HCT116 (cell line): ENCODE data around the gene VPS37D. TPM values are rescaled to one million over a fixed set of nuclear protein-coding genes. Genes with fewer than 3 reads are reported as not detected.

ENCODE experiments used
- ATAC-seq: fragments of 200-7000 bp; cut with Tn5 transposase; 2 replicates; pipeline ENCODE4 v1.9.1; 2020; ENCODE audit warnings: mild to moderate bottlenecking, moderate library complexity
- BruUV-seq: library from RNA; stranded (reverse); fragments of 400-500 nt; replicated peaks from 2 replicates; lab custom pipeline; 2021; lab: Mats Ljungman, UMichigan
- CTCF ChIA-PET: fragments of 300-600 bp; sonication (Branson Sonifier 250); formaldehyde crosslinking; loops from one replicate; lab custom pipeline; 2021; ENCODE audit warnings: antibody characterized with exemption; lab: Charles Lee
- POLR2A ChIA-PET: fragments of 300-600, 350-600 bp; sonication (Branson Sonifier 250); formaldehyde crosslinking; loops from one replicate; lab custom pipeline; 2021; ENCODE audit warnings: antibody characterized with exemption; lab: Charles Lee
- RAD21 ChIA-PET, 2 experiments: fragments of 300-600 bp; sonication (Branson Sonifier 250); formaldehyde crosslinking; loops; one replicate each; lab custom pipeline; 2023; ENCODE audit warnings: low total read pairs in 2 of 2; ENCODE audit not compliant: uncharacterized antibody in 2 of 2, unreplicated experiment in 2 of 2, low non-redundant PET in 1 of 2; lab: Charles Lee
- DNase-seq: peaks from one replicate; pipeline ENCODE4 v3.0.0-alpha.2; 2010; ENCODE audit warnings: low read depth, low spot score
- H2AFZ ChIP-seq: fragments of 200-600 bp; shearing (Covaris generic), sonication (generic); 2 replicates; pipeline ENCODE4 v1.6.1; 2017; ENCODE audit warnings: low read depth, mixed run types, mixed read lengths, antibody characterized with exemption, low read length; ENCODE audit not compliant: poor library complexity, severe bottlenecking
- H3K27ac ChIP-seq: 2 replicates; pipeline ENCODE4 v1.5.1; 2012; ENCODE audit warnings: low read depth, low read length
- H3K27me3 ChIP-seq: fragments of 200-600 bp; sonication (generic); 2 replicates; pipeline ENCODE4 v1.6.1; 2016; ENCODE audit warnings: mixed run types, low read length, mixed read lengths; ENCODE audit not compliant: insufficient read depth
- H3K36me3 ChIP-seq, 2 experiments: fragments of 200-500 bp in 1 of 2; fragments of 200-600 bp in 1 of 2; sonication (Bioruptor generic) in 1 of 2; sonication (generic) in 1 of 2; 2 replicates each; pipeline versions ENCODE4 v1.5.1 to v1.6.1; 2014 to 2016; ENCODE audit warnings: low read length in 2 of 2, inconsistent platforms in 1 of 2, mixed read lengths in 1 of 2, mixed run types in 1 of 2; ENCODE audit not compliant: insufficient read depth in 2 of 2, control insufficient read depth in 1 of 2
- H3K4me1 ChIP-seq, 2 experiments: fragments of 200-600 bp in 1 of 2; sonication (generic) in 1 of 2; 2 replicates each; pipeline versions ENCODE4 v1.5.1 to v1.6.1; 2012 to 2017; ENCODE audit warnings: low read length in 2 of 2, inconsistent platforms in 1 of 2, mild to moderate bottlenecking in 1 of 2, mixed read lengths in 1 of 2, mixed run types in 1 of 2, moderate library complexity in 1 of 2; ENCODE audit not compliant: insufficient read depth in 2 of 2, control insufficient read depth in 1 of 2
- H3K4me2 ChIP-seq: fragments of 200-600 bp; sonication (generic); 2 replicates; pipeline ENCODE4 v1.6.1; 2017; ENCODE audit warnings: mixed run types, low read length, mixed read lengths
- H3K4me3 ChIP-seq, 2 experiments: fragments of 200-600 bp in 1 of 2; sonication (generic) in 1 of 2; replicated peaks in 1 of 2; 2 replicates each; pipeline ENCODE4 v1.5.1; 2011 to 2016; ENCODE audit warnings: low read length in 2 of 2, control low read depth in 1 of 2, low read depth in 1 of 2, mild to moderate bottlenecking in 1 of 2, mixed read lengths in 1 of 2, mixed run types in 1 of 2
- H3K79me2 ChIP-seq: fragments of 200-600 bp; sonication (generic); 2 replicates; pipeline ENCODE4 v1.6.1; 2017; ENCODE audit warnings: mild to moderate bottlenecking, mixed run types, low read length, moderate library complexity, mixed read lengths; ENCODE audit not compliant: insufficient read depth
- H3K9ac ChIP-seq: fragments of 200-600 bp; sonication (generic); 2 replicates; pipeline ENCODE4 v1.6.1; 2016; ENCODE audit warnings: low read length, mixed read lengths
- H3K9me2 ChIP-seq: fragments of 200-600 bp; sonication (generic), shearing (Covaris generic); 2 replicates; pipeline ENCODE4 v1.6.1; 2017; ENCODE audit warnings: mixed run types, mild to moderate bottlenecking, moderate library complexity; ENCODE audit not compliant: insufficient read depth
- H3K9me3 ChIP-seq, 2 experiments: fragments of 200-500 bp in 1 of 2; fragments of 200-600 bp in 1 of 2; sonication (Bioruptor generic) in 1 of 2; sonication (generic) in 1 of 2; 2 replicates each; pipeline ENCODE4 v1.6.1; 2014 to 2017; ENCODE audit warnings: low read length in 2 of 2, mixed read lengths in 2 of 2, inconsistent platforms in 1 of 2, low read depth in 1 of 2, mild to moderate bottlenecking in 1 of 2, mixed run types in 1 of 2, moderate library complexity in 1 of 2; ENCODE audit not compliant: control insufficient read depth in 1 of 2, insufficient read depth in 1 of 2
- H4K20me1 ChIP-seq: fragments of 200-600 bp; sonication (generic), shearing (Covaris generic); 2 replicates; pipeline ENCODE4 v1.6.1; 2017; ENCODE audit warnings: mixed run types, mild to moderate bottlenecking, moderate library complexity; ENCODE audit not compliant: insufficient read depth
- CBX3 ChIP-seq: IDR thresholded peaks from 2 replicates; pipeline ENCODE4 v1.6.1; 2012; ENCODE audit warnings: low read depth
- CEBPB ChIP-seq: IDR thresholded peaks from 2 replicates; pipeline ENCODE4 v1.6.1; 2012; ENCODE audit warnings: low read depth
- CTCF ChIP-seq, 3 experiments: fragments of 200-600 bp in 1 of 3; sonication (generic) in 1 of 3; IDR thresholded peaks in 2 of 3; conservative IDR thresholded peaks in 1 of 3; 2 replicates each; pipeline ENCODE4 v1.5.1; 2012 to 2017; ENCODE audit warnings: low read depth in 2 of 3, low read length in 2 of 3, antibody characterized with exemption in 1 of 3, borderline replicate concordance in 1 of 3, control low read depth in 1 of 3, mild to moderate bottlenecking in 1 of 3, mixed read lengths in 1 of 3, mixed run types in 1 of 3, moderate library complexity in 1 of 3; ENCODE audit not compliant: insufficient read depth in 1 of 3
- EGR1 ChIP-seq: IDR thresholded peaks from 2 replicates; pipeline ENCODE4 v1.6.1; 2012; ENCODE audit warnings: low read depth
- FOSL1 ChIP-seq: IDR thresholded peaks from 2 replicates; pipeline ENCODE4 v1.6.1; 2012; ENCODE audit warnings: low read depth
- JUND ChIP-seq: IDR thresholded peaks from 2 replicates; pipeline ENCODE4 v1.6.1; 2012
- POLR2A ChIP-seq: IDR thresholded peaks from 2 replicates; pipeline ENCODE4 v1.7.0; 2011; ENCODE audit warnings: borderline replicate concordance; ENCODE audit not compliant: insufficient read depth, insufficient read length; ENCODE audit errors: extremely low read depth
- POLR2AphosphoS5 ChIP-seq: IDR thresholded peaks from 2 replicates; pipeline ENCODE4 v1.6.1; 2011; ENCODE audit warnings: mild to moderate bottlenecking, low read depth, low read length, moderate library complexity
- RAD21 ChIP-seq: IDR thresholded peaks from 2 replicates; pipeline ENCODE4 v1.6.1; 2012; ENCODE audit warnings: low read depth, mild to moderate bottlenecking
- SIN3A ChIP-seq: IDR thresholded peaks from 2 replicates; pipeline ENCODE4 v1.6.1; 2012; ENCODE audit warnings: low read depth
- SP1 ChIP-seq: IDR thresholded peaks from 2 replicates; pipeline ENCODE4 v1.6.1; 2012; ENCODE audit warnings: low read depth
- TCF7L2 ChIP-seq: IDR thresholded peaks from 2 replicates; pipeline ENCODE4 v1.7.0; 2011; ENCODE audit warnings: borderline replicate concordance, inconsistent platforms; ENCODE audit not compliant: insufficient read depth, insufficient read length; ENCODE audit errors: extremely low read depth
- ZNF274 ChIP-seq: fragments of 200-500 bp; sonication (Bioruptor generic); IDR thresholded peaks from 2 replicates; pipeline ENCODE4 v1.6.1; 2014; ENCODE audit warnings: mild to moderate bottlenecking, low read depth, low read length, inconsistent platforms
- intact Hi-C: fragments of 100-400 bp; cut with micrococcal nuclease; formaldehyde crosslinking; loops from 2 replicates; pipeline ENCODE4 v1.10.0; 2022
- total RNA-seq: library from RNA; stranded (reverse); gene quantifications from one replicate; pipeline ENCODE4 v1.2.1, GENCODE V29; 2021; ENCODE audit not compliant: unreplicated experiment
- TF ChIP-seq, protein P1 (sequence below): IDR thresholded peaks from 2 replicates; pipeline ENCODE4 v1.6.1; 2012
- TF ChIP-seq, protein P2 (sequence below): IDR thresholded peaks from 2 replicates; pipeline ENCODE4 v1.6.1; 2012; ENCODE audit warnings: low read depth

VPS37D gene
- total RNA-seq, 1 experiment from 2014 or later, result 9.5 TPM

DNA sequence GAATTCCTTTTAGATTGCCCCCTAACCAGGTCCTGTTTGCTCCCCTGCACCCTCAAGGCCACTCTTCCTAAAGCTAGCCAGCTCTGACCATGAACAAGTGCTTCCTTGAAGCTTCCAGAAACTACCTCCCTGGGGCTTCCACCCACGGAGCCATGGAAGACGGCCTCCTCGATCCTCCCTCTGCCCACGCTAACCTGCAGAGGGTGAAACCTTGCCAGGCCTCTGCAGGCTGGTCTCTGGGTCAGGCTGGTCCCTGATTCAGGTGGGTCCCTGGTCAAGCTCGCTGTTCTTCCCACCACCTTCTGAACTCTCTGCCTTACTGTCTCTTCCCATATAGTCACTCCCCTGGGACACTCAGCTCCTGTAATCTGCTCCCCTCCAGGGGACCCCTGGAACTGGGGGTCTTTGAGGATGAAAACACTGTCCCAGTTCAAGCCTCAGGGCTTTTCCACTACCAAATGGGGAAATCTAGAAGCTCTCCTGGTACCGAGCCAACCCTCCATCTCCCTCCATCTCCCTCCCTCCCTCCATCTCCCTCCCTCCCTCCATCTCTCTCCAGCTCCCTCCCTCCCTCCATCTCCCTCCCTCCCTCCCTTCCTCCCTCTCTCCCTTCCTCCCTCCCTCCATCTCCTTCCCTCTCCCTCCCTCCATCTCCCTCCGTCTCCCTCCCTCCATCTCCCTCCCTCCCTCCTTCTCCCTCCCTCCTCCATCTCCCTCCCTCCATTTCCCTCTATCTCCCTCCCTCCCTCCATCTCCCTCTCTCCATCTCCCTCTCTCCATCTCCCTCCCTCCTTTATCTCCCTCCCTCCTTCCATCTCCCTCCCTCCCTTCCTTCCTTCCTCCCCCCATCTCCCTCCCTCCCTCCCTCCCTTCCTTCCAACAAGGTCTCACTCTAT is 46.2 kb upstream of the VPS37D start:
- ChIA-PET POLR2A (interaction anchor here (0.6 to 1.4 kb wide), 3 partner anchors 25 to 131 kb away, joined by 3 to 4 read pairs (median 4); no protein-coding TSS in a partner anchor), CTCF (interaction anchor here (1.6 kb wide), 1 partner anchor 44 kb away, joined by 4 read pairs; no protein-coding TSS in a partner anchor), RAD21 (interaction anchor here in 1 of 2 experiments (0.6 kb wide), 1 partner anchor 41 kb away, joined by 7 read pairs; no protein-coding TSS in a partner anchor)
- Histone ChIP-seq H3K9me2 (no peaks in the 10 kb centered on the region), H3K27ac (no peak overlapping the region; the same call in 1 of the 2 replicates), H3K4me2 (no peak overlapping the region), H3K9ac (no peak overlapping the region), H3K79me2 (peaks cover 16% of the 10 kb centered on the region; the same call in 1 of the 2 replicates), H3K36me3 (no peaks in the 10 kb centered on the region), H3K27me3 (no peaks in the 10 kb centered on the region), H2AFZ (no peak overlapping the region), H3K4me1 (peaks cover 17 to 35% of the 10 kb centered on the region in 2 experiments), H4K20me1 (no peaks in the 10 kb centered on the region), H3K4me3 (no peak overlapping the region), H3K9me3 (no peaks in the 10 kb centered on the region)
- intact Hi-C loops, result loop anchor here (10.0 kb wide), 1 partner anchor 233 kb away; no protein-coding TSS in a partner anchor
- ATAC-seq, result no peak
- no TSS peak for BruUV-seq
- TF ChIP-seq, protein P1, sequence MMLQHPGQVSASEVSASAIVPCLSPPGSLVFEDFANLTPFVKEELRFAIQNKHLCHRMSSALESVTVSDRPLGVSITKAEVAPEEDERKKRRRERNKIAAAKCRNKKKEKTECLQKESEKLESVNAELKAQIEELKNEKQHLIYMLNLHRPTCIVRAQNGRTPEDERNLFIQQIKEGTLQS, result no peak
- no peak for TF ChIP-seq JUND
- TF ChIP-seq TCF7L2, result no peak
- no peak for TF ChIP-seq ZNF274
- TF ChIP-seq, protein P2, sequence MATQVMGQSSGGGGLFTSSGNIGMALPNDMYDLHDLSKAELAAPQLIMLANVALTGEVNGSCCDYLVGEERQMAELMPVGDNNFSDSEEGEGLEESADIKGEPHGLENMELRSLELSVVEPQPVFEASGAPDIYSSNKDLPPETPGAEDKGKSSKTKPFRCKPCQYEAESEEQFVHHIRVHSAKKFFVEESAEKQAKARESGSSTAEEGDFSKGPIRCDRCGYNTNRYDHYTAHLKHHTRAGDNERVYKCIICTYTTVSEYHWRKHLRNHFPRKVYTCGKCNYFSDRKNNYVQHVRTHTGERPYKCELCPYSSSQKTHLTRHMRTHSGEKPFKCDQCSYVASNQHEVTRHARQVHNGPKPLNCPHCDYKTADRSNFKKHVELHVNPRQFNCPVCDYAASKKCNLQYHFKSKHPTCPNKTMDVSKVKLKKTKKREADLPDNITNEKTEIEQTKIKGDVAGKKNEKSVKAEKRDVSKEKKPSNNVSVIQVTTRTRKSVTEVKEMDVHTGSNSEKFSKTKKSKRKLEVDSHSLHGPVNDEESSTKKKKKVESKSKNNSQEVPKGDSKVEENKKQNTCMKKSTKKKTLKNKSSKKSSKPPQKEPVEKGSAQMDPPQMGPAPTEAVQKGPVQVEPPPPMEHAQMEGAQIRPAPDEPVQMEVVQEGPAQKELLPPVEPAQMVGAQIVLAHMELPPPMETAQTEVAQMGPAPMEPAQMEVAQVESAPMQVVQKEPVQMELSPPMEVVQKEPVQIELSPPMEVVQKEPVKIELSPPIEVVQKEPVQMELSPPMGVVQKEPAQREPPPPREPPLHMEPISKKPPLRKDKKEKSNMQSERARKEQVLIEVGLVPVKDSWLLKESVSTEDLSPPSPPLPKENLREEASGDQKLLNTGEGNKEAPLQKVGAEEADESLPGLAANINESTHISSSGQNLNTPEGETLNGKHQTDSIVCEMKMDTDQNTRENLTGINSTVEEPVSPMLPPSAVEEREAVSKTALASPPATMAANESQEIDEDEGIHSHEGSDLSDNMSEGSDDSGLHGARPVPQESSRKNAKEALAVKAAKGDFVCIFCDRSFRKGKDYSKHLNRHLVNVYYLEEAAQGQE, result no peak
- no peak for TF ChIP-seq SIN3A
- TF ChIP-seq RAD21, result no peak
- no peak for TF ChIP-seq POLR2A
- TF ChIP-seq POLR2AphosphoS5, result no peak
- TF ChIP-seq CBX3, result no peak
- TF ChIP-seq SP1, result no peak
- no peak for TF ChIP-seq FOSL1
- TF ChIP-seq CEBPB, result no peak
- TF ChIP-seq CTCF (IDR thresholded peaks at IDR 0.05 in 2 of 3, conservative IDR thresholded peaks at IDR 0.05 in 1 of 3; ENCODE audit: borderline replicate concordance in 1 of 3, insufficient read depth in 1 of 3, low read depth in 2 of 3, low read length in 2 of 3), result no peak
- no peak for TF ChIP-seq EGR1
- no peak for DNase-seq
